Dermis microvascular lymphatic vessel endothelial cell (primary cell): ENCODE results near the gene PCP2. TPM values are rescaled to one million over a fixed set of nuclear protein-coding genes. Genes with fewer than 3 reads are reported as not detected.
A peak's percentile ranks its signal among the peaks of the same experiment; 100 is the strongest.

Source experiments
- DNase-seq, 2 donors: peaks; one replicate each; pipeline versions ENCODE4 v3.0.0 to v3.0.0-alpha.2; 2010; ENCODE audit warnings: low read depth in 2 of 2
- total RNA-seq: library from RNA; depleted of rRNA; stranded (reverse); fragments of >200 nt; gene quantifications from 2 replicates; pipeline ENCODE4 v1.2.1, GENCODE V29; 2014

The PCP2 gene
- total RNA-seq, 1 donor from 2014 or later: not detected

- no peak for DNase-seq
Observed at GRCh38 chr19:7661744-7662538, 28.4 kb upstream of the PCP2 start.

- DNase-seq: no peak
Observed at GRCh38 chr19:7658219-7658686, 24.7 kb upstream of the PCP2 start.

GRCh38 chr19:7657131-7657751, 23.7 kb upstream of the PCP2 start:
- no peak for DNase-seq

GRCh38 chr19:7655581-7655980, 22.1 kb upstream of the PCP2 start:
- no peak for DNase-seq

GRCh38 chr19:7654401-7654800, 20.9 kb upstream of the PCP2 start:
- no peak for DNase-seq

- peak; percentile 39 to 64 for DNase-seq
Observed at GRCh38 chr19:7652061-7652641, 18.6 kb upstream of the PCP2 start.

- no peak for DNase-seq
Observed at GRCh38 chr19:7650148-7650547, 16.6 kb upstream of the PCP2 start.

GRCh38 chr19:7648265-7649014, 14.9 kb upstream of the PCP2 start:
- DNase-seq: no peak

GRCh38 chr19:7647156-7647555, 13.6 kb upstream of the PCP2 start:
- DNase-seq: no peak

GRCh38 chr19:7646426-7646700, 12.8 kb upstream of the PCP2 start:
- no peak for DNase-seq

GRCh38 chr19:7645656-7646425, 12.3 kb upstream of the PCP2 start:
- DNase-seq: no peak

- DNase-seq: no peak
Observed at GRCh38 chr19:7645163-7645562, 11.6 kb upstream of the PCP2 start.

- no peak for DNase-seq
Observed at GRCh38 chr19:7644550-7644877, 11.0 kb upstream of the PCP2 start.

- peak; percentile 11 to 29 for DNase-seq
Observed at GRCh38 chr19:7643629-7644549, 10.4 kb upstream of the PCP2 start.

GRCh38 chr19:7643031-7643415, 9.5 kb upstream of the PCP2 start:
- no peak for DNase-seq

GRCh38 chr19:7642295-7643030, 8.9 kb upstream of the PCP2 start:
- DNase-seq: no peak

GRCh38 chr19:7641290-7642276, 8.1 kb upstream of the PCP2 start:
- DNase-seq: no peak

- no peak for DNase-seq
Observed at GRCh38 chr19:7640803-7641202, 7.3 kb upstream of the PCP2 start.
